PFSK-1 (cell line): ENCODE data around the gene MAGI1.

Experiments
- POLR2AphosphoS5 ChIP-seq: IDR thresholded peaks from 2 replicates; pipeline ENCODE4 v1.6.1; 2012; ENCODE audit warnings: low read depth, mild to moderate bottlenecking, control low read depth, low read length, moderate library complexity
- TF ChIP-seq, protein P1 (sequence below), 2 experiments: IDR thresholded peaks; 2 replicates each; pipeline versions ENCODE4 v1.6.1 to v1.8.0; 2011 to 2012; ENCODE audit warnings: low read depth in 2 of 2, low read length in 2 of 2, control low read depth in 1 of 2, inconsistent platforms in 1 of 2, mild to moderate bottlenecking in 1 of 2, moderate library complexity in 1 of 2; ENCODE audit not compliant: insufficient read depth in 1 of 2

DNA sequence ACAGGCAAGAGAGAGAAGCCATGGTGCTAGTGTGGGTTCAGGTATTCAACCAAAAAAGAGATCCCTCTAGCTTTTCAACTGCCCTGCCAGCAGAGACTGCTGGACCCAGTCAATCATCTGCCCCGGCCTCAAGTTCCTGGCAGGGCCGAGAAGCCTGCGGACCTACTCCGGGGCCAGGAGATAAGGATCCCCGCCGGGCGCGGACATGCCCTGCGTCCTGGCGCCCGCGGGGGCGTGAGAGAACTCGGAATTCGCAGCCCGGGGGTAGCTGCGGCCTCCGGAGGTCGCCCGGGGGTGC is 821 bp upstream of the MAGI1 start:
- no peak for TF ChIP-seq POLR2AphosphoS5
- TF ChIP-seq, protein P1, sequence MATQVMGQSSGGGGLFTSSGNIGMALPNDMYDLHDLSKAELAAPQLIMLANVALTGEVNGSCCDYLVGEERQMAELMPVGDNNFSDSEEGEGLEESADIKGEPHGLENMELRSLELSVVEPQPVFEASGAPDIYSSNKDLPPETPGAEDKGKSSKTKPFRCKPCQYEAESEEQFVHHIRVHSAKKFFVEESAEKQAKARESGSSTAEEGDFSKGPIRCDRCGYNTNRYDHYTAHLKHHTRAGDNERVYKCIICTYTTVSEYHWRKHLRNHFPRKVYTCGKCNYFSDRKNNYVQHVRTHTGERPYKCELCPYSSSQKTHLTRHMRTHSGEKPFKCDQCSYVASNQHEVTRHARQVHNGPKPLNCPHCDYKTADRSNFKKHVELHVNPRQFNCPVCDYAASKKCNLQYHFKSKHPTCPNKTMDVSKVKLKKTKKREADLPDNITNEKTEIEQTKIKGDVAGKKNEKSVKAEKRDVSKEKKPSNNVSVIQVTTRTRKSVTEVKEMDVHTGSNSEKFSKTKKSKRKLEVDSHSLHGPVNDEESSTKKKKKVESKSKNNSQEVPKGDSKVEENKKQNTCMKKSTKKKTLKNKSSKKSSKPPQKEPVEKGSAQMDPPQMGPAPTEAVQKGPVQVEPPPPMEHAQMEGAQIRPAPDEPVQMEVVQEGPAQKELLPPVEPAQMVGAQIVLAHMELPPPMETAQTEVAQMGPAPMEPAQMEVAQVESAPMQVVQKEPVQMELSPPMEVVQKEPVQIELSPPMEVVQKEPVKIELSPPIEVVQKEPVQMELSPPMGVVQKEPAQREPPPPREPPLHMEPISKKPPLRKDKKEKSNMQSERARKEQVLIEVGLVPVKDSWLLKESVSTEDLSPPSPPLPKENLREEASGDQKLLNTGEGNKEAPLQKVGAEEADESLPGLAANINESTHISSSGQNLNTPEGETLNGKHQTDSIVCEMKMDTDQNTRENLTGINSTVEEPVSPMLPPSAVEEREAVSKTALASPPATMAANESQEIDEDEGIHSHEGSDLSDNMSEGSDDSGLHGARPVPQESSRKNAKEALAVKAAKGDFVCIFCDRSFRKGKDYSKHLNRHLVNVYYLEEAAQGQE (IDR thresholded peaks at IDR 0.05; ENCODE audit: insufficient read depth in 1 of 2, low read depth in 2 of 2, low read length in 2 of 2) = no peak
